Suppressor macrophage treated with lipopolysaccharide for 1 hour (primary cell): ENCODE measurements around the gene RAB3A.
"Not testable (repeated sequence)": the region's sequence is repeated elsewhere in the genome, so short reads cannot be mapped to it uniquely, and the experiment has no call there.

Source experiments
- DNase-seq, 3 donors: peaks; one replicate each; pipeline ENCODE4 v3.0.0-alpha.2; 2020 to 2022

RAB3A gene

GRCh38 chr19:18167975-18168645 is 35.7 kb downstream of the RAB3A start:
- peak; percentile 67 to 77 (median 73) for DNase-seq

- DNase-seq = no peak
Observed at GRCh38 chr19:18167011-18167410, 36.8 kb downstream of the RAB3A start.

- no peak for DNase-seq
Observed at GRCh38 chr19:18165794-18166544, 37.9 kb downstream of the RAB3A start.

GRCh38 chr19:18164072-18164471 is 39.8 kb downstream of the RAB3A start:
- no peak for DNase-seq

- DNase-seq = no peak
Observed at GRCh38 chr19:18161636-18162002, 42.2 kb downstream of the RAB3A start.

- DNase-seq = peak; percentile 82 to 95 (median 88)
Observed at GRCh38 chr19:18160971-18161635, 42.7 kb downstream of the RAB3A start.

GRCh38 chr19:18160493-18160970 is 43.3 kb downstream of the RAB3A start:
- no peak for DNase-seq

GRCh38 chr19:18159810-18160209 is 44.0 kb downstream of the RAB3A start:
- DNase-seq = no peak

GRCh38 chr19:18159059-18159616 is 44.7 kb downstream of the RAB3A start:
- DNase-seq = not testable (repeated sequence)

- no peak for DNase-seq
Observed at GRCh38 chr19:18158467-18158866, 45.4 kb downstream of the RAB3A start.

- DNase-seq = no peak
Observed at GRCh38 chr19:18157465-18158063, 46.3 kb downstream of the RAB3A start.

- peak in 1 of 3 donors; percentile 21 for DNase-seq
Observed at GRCh38 chr19:18156841-18157464, 46.9 kb downstream of the RAB3A start.

- DNase-seq = no peak
Observed at GRCh38 chr19:18156268-18156667, 47.6 kb downstream of the RAB3A start.

GRCh38 chr19:18155095-18156087 is 48.5 kb downstream of the RAB3A start:
- DNase-seq = no peak

- peak in 1 of 3 donors; percentile 35 for DNase-seq
Observed at GRCh38 chr19:18153556-18154134, 50.2 kb downstream of the RAB3A start.

- peak; percentile 99 to 100 (median 99) for DNase-seq
Observed at GRCh38 chr19:18152817-18153555, 50.9 kb downstream of the RAB3A start, which contains the start of gene PIK3R2. Gene PIK3R2 (plus strand): TSS chr19:18153163. CDS start chr19:18155880, 2,717 bp downstream.

- peak; percentile 99 to 100 (median 100) for DNase-seq
Observed at GRCh38 chr19:18152442-18152816, 51.4 kb downstream of the RAB3A start.

GRCh38 chr19:18150776-18151624 is 52.8 kb downstream of the RAB3A start:
- no peak for DNase-seq

- DNase-seq = no peak
Observed at GRCh38 chr19:18149596-18149975, 54.3 kb downstream of the RAB3A start.
